ENCODE results near the gene SC5D. TPM values are rescaled to one million over a fixed set of nuclear protein-coding genes. Genes with fewer than 3 reads are reported as not detected.

Gene SC5D
- total and polyA plus RNA-seq, 2 of the 8 experiments (the other 6 are each of a cell fraction or from before 2014, with no cell fraction given) = 73.9 to 90.3 TPM

GRCh38 chr11:121329781-121330395 is 37.3 kb downstream of the SC5D start:
- peaks cover 4% of the 10 kb centered on the region; the same call in 1 of the 2 replicates for H3K23me2 ChIP-seq (ENCODE audit: low read depth, low read length)
- H4K5ac ChIP-seq (ENCODE audit: insufficient read length, low read depth, low read length) = no peak overlapping the region
- no peaks in the 10 kb centered on the region for H3K79me1 ChIP-seq (ENCODE audit: low read depth, low read length)
- WGBS, 2 experiments (ENCODE audit: extremely low coverage in 1 of 2, insufficient coverage in 1 of 2, insufficient read length in 1 of 2, insufficient replicate concordance in 2 of 2, low coverage in 1 of 2, low lambda C conversion rate in 2 of 2, missing lambda C conversion rate in 1 of 2) = 89% methylated on average over 3 of the region's 3 CpGs; no CpG with 5 or more reads in 1 of the 2 experiments
- no peaks in the 10 kb centered on the region for H4K20me1 ChIP-seq (replicated peaks in 1 of 2; ENCODE audit: control insufficient read depth in 1 of 2, insufficient read depth in 2 of 2, low read length in 2 of 2)
- no peak for DNase-seq (ENCODE audit: low read depth in 1 of 2, low spot score in 2 of 2)
- H3K9ac ChIP-seq (replicated peaks in 1 of 4; ENCODE audit: extremely low read depth in 1 of 4, low read depth in 3 of 4, low read length in 3 of 4) = no peak overlapping the region
- H3K4me1 ChIP-seq (replicated peaks in 1 of 4; ENCODE audit: control insufficient read depth in 3 of 4, insufficient read depth in 4 of 4, low read length in 3 of 4) = no peaks in the 10 kb centered on the region
- no peak overlapping the region for H4K8ac ChIP-seq (ENCODE audit: extremely low read depth, insufficient read depth, low read length)
- no peak overlapping the region for H2BK5ac ChIP-seq (ENCODE audit: low read depth, low read length)
- H3K56ac ChIP-seq (replicated peaks; ENCODE audit: insufficient read length, low read depth, low read length) = no peak overlapping the region
- H2BK120ac ChIP-seq (replicated peaks; ENCODE audit: low read depth, low read length) = no peak overlapping the region
- no peak overlapping the region for H3K4me2 ChIP-seq (ENCODE audit: insufficient read depth in 1 of 2, low read depth in 2 of 2, low read length in 2 of 2)
- H3K27me3 ChIP-seq (replicated peaks in 1 of 4; ENCODE audit: control insufficient read depth in 3 of 4, extremely low read depth in 1 of 4, insufficient read depth in 3 of 4, low read length in 3 of 4) = no peaks in the 10 kb centered on the region; a peak in 1 of 7 replicates
- H3K27ac ChIP-seq (ENCODE audit: low read depth, low read length) = no peak overlapping the region
- no peak overlapping the region for H3K23ac ChIP-seq (ENCODE audit: insufficient read length)
- H3K14ac ChIP-seq (ENCODE audit: insufficient read length) = no peak overlapping the region
- no peak overlapping the region for H3K4ac ChIP-seq (replicated peaks; ENCODE audit: insufficient read length, low read depth, low read length)
- POLR2A ChIA-PET (ENCODE audit: partially characterized antibody) = no interaction called here
- H3K79me2 ChIP-seq (ENCODE audit: control insufficient read depth in 1 of 2, insufficient read depth in 2 of 2, low read length in 2 of 2) = no peaks in the 10 kb centered on the region
- H2AK5ac ChIP-seq (ENCODE audit: low read depth, low read length) = no peak overlapping the region
- no peaks in the 10 kb centered on the region for H3K9me3 ChIP-seq (ENCODE audit: insufficient read depth in 2 of 2, low read depth in 1 of 2, low read length in 1 of 2)
- H2BK15ac ChIP-seq (ENCODE audit: low read length) = no peak overlapping the region
- H3K18ac ChIP-seq (ENCODE audit: extremely low read depth, low read length) = no peak overlapping the region
- TF ChIP-seq RBBP5 (IDR thresholded peaks at IDR 0.05; ENCODE audit: borderline replicate concordance, low read depth, low read length) (no peak), POU5F1 (IDR thresholded peaks at IDR 0.05; ENCODE audit: low read depth, low read length) (no peak), SP1 (IDR thresholded peaks at IDR 0.05; ENCODE audit: low read depth, low read length) (no peak), HDAC6 (IDR thresholded peaks at IDR 0.05; ENCODE audit: low read depth, low read length) (no peak), GABPA (IDR thresholded peaks at IDR 0.05; ENCODE audit: borderline replicate concordance, insufficient read depth, low read length) (no peak), POLR2A (IDR thresholded peaks at IDR 0.05; ENCODE audit: control extremely low read depth in 1 of 2, low read depth in 2 of 2, low read length in 2 of 2) (no peak), SIN3A (conservative IDR thresholded peaks at IDR 0.05 in 1 of 2, IDR thresholded peaks at IDR 0.05 in 1 of 2; ENCODE audit: low read depth in 1 of 2, low read length in 2 of 2) (no peak)
- H4K91ac ChIP-seq (replicated peaks; ENCODE audit: insufficient read length, low read length) = no peak overlapping the region
- no peak overlapping the region for H2BK20ac ChIP-seq (ENCODE audit: low read length)
- H2BK12ac ChIP-seq (ENCODE audit: low read depth, low read length) = no peak overlapping the region
- H2AFZ ChIP-seq (ENCODE audit: low read length) = no peak overlapping the region
- CTCF ChIA-PET (ENCODE audit: partially characterized antibody) = no interaction called here
- no peaks in the 10 kb centered on the region for H3K36me3 ChIP-seq (ENCODE audit: control insufficient read depth in 2 of 4, insufficient read depth in 4 of 4, low read length in 3 of 4)
- FAIRE-seq = no peak
- H3K4me3 ChIP-seq (ENCODE audit: extremely low read depth in 1 of 4, insufficient read depth in 2 of 4, low read depth in 3 of 4, low read length in 4 of 4) = no peak overlapping the region

All from H1 (cell line).